ENCODE results near the gene AGAP2.

AGAP2 gene

GRCh38 chr12:57754411-57755193 is 16.1 kb upstream of the AGAP2 start, which contains the start of gene MARCHF9:
Gene MARCHF9 (plus strand): TSS chr12:57755103. CDS start chr12:57755529, 426 bp downstream.
- Mint-ChIP-seq H3K27me3 (ENCODE audit: low read depth) (peaks cover 50% of the 10 kb centered on the region), H3K4me3 (peak within 1 kb of the TSS; percentile 98 to 99 (median 99)), H3K4me1 (peaks cover 46% of the 10 kb centered on the region), H3K9me3 (no peaks in the 10 kb centered on the region), H3K36me3 (ENCODE audit: low read depth) (peaks cover 33% of the 10 kb centered on the region), H3K27ac (peak within 1 kb of the TSS; percentile 87 to 92 (median 90))
- no peak for TF ChIP-seq CTCF (IDR thresholded peaks at IDR 0.05; ENCODE audit: unreplicated experiment in 3 of 3)

- H3K27me3 Mint-ChIP-seq (ENCODE audit: low read depth): peaks cover 48% of the 10 kb centered on the region
- H3K4me3 Mint-ChIP-seq: peak overlapping the region; percentile 98 to 99 (median 99)
- no peak for TF ChIP-seq CTCF (IDR thresholded peaks at IDR 0.05; ENCODE audit: unreplicated experiment in 3 of 3)
- H3K36me3 Mint-ChIP-seq (ENCODE audit: low read depth): peaks cover 36% of the 10 kb centered on the region
- peaks cover 46% of the 10 kb centered on the region for H3K4me1 Mint-ChIP-seq
- H3K9me3 Mint-ChIP-seq: no peaks in the 10 kb centered on the region
- peak overlapping the region; percentile 87 to 92 (median 90) for H3K27ac Mint-ChIP-seq
These were observed 15.3 kb upstream of the AGAP2 start for GRCh38 chr12:57753756-57754337.

GRCh38 chr12:57752668-57753000 is 14.1 kb upstream of the AGAP2 start:
- H3K27me3 Mint-ChIP-seq (ENCODE audit: low read depth): peaks cover 40% of the 10 kb centered on the region
- TF ChIP-seq CTCF (IDR thresholded peaks at IDR 0.05; ENCODE audit: unreplicated experiment in 3 of 3): no peak
- H3K9me3 Mint-ChIP-seq: no peaks in the 10 kb centered on the region
- peak overlapping the region; percentile 87 to 97 (median 97) for H3K27ac Mint-ChIP-seq
- H3K4me1 Mint-ChIP-seq: peaks cover 46% of the 10 kb centered on the region
- H3K4me3 Mint-ChIP-seq: peak overlapping the region; percentile 98 to 99 (median 99)
- H3K36me3 Mint-ChIP-seq (ENCODE audit: low read depth): peaks cover 40% of the 10 kb centered on the region

GRCh38 chr12:57751788-57752667 is 13.5 kb upstream of the AGAP2 start, which contains the start of gene CDK4:
Gene CDK4 (minus strand): TSS chr12:57752310. CDS start chr12:57751717, 593 bp downstream.
- Mint-ChIP-seq H3K4me3 (peak within 1 kb of the TSS; percentile 98 to 99 (median 99)), H3K9me3 (no peaks in the 10 kb centered on the region), H3K27me3 (ENCODE audit: low read depth) (peaks cover 35% of the 10 kb centered on the region), H3K27ac (peak within 1 kb of the TSS; percentile 87 to 97 (median 97)), H3K4me1 (peaks cover 46% of the 10 kb centered on the region), H3K36me3 (ENCODE audit: low read depth) (peaks cover 45% of the 10 kb centered on the region)
- no peak for TF ChIP-seq CTCF (IDR thresholded peaks at IDR 0.05; ENCODE audit: unreplicated experiment in 3 of 3)

- peak overlapping the region; percentile 98 to 99 (median 99) for H3K4me3 Mint-ChIP-seq
- H3K9me3 Mint-ChIP-seq: no peaks in the 10 kb centered on the region
- TF ChIP-seq CTCF (IDR thresholded peaks at IDR 0.05; ENCODE audit: unreplicated experiment in 3 of 3): no peak
- peaks cover 29% of the 10 kb centered on the region for H3K27me3 Mint-ChIP-seq (ENCODE audit: low read depth)
- H3K4me1 Mint-ChIP-seq: peaks cover 41% of the 10 kb centered on the region
- H3K36me3 Mint-ChIP-seq (ENCODE audit: low read depth): peaks cover 48% of the 10 kb centered on the region
- peak overlapping the region; percentile 87 to 97 (median 97) for H3K27ac Mint-ChIP-seq
These were observed 12.9 kb upstream of the AGAP2 start for GRCh38 chr12:57751432-57751787.
